C4-2B (cell line): ENCODE measurements around the gene GADL1.

Experiments
- H3K27ac ChIP-seq: fragments of 450-650 bp; 2 replicates; pipeline ENCODE4 v1.5.1; 2017
- CTCF ChIP-seq: fragments of 450-650 bp; conservative IDR thresholded peaks from 2 replicates; pipeline ENCODE4 v1.5.1; 2017; ENCODE audit warnings: mild to moderate bottlenecking
- ZFX ChIP-seq: fragments of 450-650 bp; IDR thresholded peaks from 2 replicates; pipeline ENCODE4 v1.6.1; 2017

Gene GADL1

GRCh38 chr3:30858894-30859389 is 35.5 kb downstream of the GADL1 start:
- H3K27ac ChIP-seq = no peak overlapping the region
- TF ChIP-seq CTCF (no peak), ZFX (no peak)

GRCh38 chr3:30855400-30856292 is 38.8 kb downstream of the GADL1 start:
- TF ChIP-seq CTCF (no peak), ZFX (no peak)
- H3K27ac ChIP-seq = no peak overlapping the region

GRCh38 chr3:30852833-30853232 is 41.6 kb downstream of the GADL1 start:
- TF ChIP-seq CTCF (no peak), ZFX (no peak)
- H3K27ac ChIP-seq = no peak overlapping the region

- no peak overlapping the region for H3K27ac ChIP-seq
- TF ChIP-seq CTCF = no peak
Measured at GRCh38 chr3:30848087-30848779, 46.2 kb downstream of the GADL1 start.

GRCh38 chr3:30847592-30847991 is 46.9 kb downstream of the GADL1 start:
- no peak for TF ChIP-seq CTCF
- no peak for TF ChIP-seq ZFX
- no peak overlapping the region for H3K27ac ChIP-seq

- no peak for TF ChIP-seq ZFX
- no peak for TF ChIP-seq CTCF
Measured at GRCh38 chr3:30845606-30846005, 48.9 kb downstream of the GADL1 start.

GRCh38 chr3:30843877-30844276 is 50.6 kb downstream of the GADL1 start:
- H3K27ac ChIP-seq = no peak overlapping the region
- TF ChIP-seq ZFX = no peak
- TF ChIP-seq CTCF = no peak

More at GRCh38 chr3:30845606-30846005, 48.9 kb downstream of the GADL1 start:
- H3K27ac ChIP-seq = no peak overlapping the region
